ENCODE results near the gene ZCRB1.

The ZCRB1 gene

GRCh38 chr12:42308390-42308789 lies 17.5 kb downstream of the ZCRB1 start:
- H3K36me3 ChIP-seq (ENCODE audit: control insufficient read depth in 2 of 2, insufficient read depth in 1 of 2, low read length in 2 of 2) = peaks cover 6 to 12% of the 10 kb centered on the region in 2 experiments
- POLR2A ChIA-PET = no interaction called here
- H3K4me1 ChIP-seq (ENCODE audit: control insufficient read depth, insufficient read depth, low read length) = no peaks in the 10 kb centered on the region

GRCh38 chr12:42306297-42306696 lies 19.6 kb downstream of the ZCRB1 start:
- no peak overlapping the region for H3K27ac ChIP-seq (ENCODE audit: extremely low read depth, low read depth, low read length)
- POLR2A ChIA-PET = no interaction called here

More at GRCh38 chr12:42308390-42308789, 17.5 kb downstream of the ZCRB1 start:
- CTCF ChIA-PET = interaction anchor here (1.1 kb wide), 1 partner anchor 24 kb away, joined by 4 read pairs; no protein-coding TSS in a partner anchor
- H3K27ac ChIP-seq (ENCODE audit: extremely low read depth, low read depth, low read length) = no peak overlapping the region
- H3K4me3 ChIP-seq (ENCODE audit: low read depth, low read length) = no peak overlapping the region
- no peaks in the 10 kb centered on the region for H3K9me3 ChIP-seq (ENCODE audit: control insufficient read depth, insufficient read depth, low read depth, low read length)
- no peak for TF ChIP-seq ZNF777 (tag by site-specific recombination; IDR thresholded peaks at IDR 0.05; ENCODE audit: borderline replicate concordance)
- no peak for TF ChIP-seq GLI4 (tag by site-specific recombination; IDR thresholded peaks at IDR 0.05)
- TF ChIP-seq, protein P1, sequence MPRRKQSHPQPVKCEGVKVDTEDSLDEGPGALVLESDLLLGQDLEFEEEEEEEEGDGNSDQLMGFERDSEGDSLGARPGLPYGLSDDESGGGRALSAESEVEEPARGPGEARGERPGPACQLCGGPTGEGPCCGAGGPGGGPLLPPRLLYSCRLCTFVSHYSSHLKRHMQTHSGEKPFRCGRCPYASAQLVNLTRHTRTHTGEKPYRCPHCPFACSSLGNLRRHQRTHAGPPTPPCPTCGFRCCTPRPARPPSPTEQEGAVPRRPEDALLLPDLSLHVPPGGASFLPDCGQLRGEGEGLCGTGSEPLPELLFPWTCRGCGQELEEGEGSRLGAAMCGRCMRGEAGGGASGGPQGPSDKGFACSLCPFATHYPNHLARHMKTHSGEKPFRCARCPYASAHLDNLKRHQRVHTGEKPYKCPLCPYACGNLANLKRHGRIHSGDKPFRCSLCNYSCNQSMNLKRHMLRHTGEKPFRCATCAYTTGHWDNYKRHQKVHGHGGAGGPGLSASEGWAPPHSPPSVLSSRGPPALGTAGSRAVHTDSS (tag by site-specific recombination; IDR thresholded peaks at IDR 0.05) = no peak
- TF ChIP-seq, protein P2, sequence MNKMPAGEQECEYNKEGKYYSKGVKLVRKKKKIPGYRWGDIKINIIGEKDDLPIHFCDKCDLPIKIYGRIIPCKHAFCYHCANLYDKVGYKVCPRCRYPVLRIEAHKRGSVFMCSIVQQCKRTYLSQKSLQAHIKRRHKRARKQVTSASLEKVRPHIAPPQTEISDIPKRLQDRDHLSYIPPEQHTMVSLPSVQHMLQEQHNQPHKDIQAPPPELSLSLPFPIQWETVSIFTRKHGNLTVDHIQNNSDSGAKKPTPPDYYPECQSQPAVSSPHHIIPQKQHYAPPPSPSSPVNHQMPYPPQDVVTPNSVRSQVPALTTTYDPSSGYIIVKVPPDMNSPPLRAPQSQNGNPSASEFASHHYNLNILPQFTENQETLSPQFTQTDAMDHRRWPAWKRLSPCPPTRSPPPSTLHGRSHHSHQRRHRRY (tag by site-specific recombination; IDR thresholded peaks at IDR 0.05) = no peak
- TF ChIP-seq ZNF629 (tag by site-specific recombination; IDR thresholded peaks at IDR 0.05) = no peak
- no peak for TF ChIP-seq ZBTB6 (tag by site-specific recombination; IDR thresholded peaks at IDR 0.05)
- TF ChIP-seq FEZF1 (tag by site-specific recombination; IDR thresholded peaks at IDR 0.05) = no peak
- no peak for TF ChIP-seq MZF1 (tag by site-specific recombination; IDR thresholded peaks at IDR 0.05; ENCODE audit: borderline replicate concordance)

More at GRCh38 chr12:42306297-42306696, 19.6 kb downstream of the ZCRB1 start:
- Histone ChIP-seq H3K4me3 (ENCODE audit: low read depth, low read length) (no peak overlapping the region), H3K4me1 (ENCODE audit: control insufficient read depth, insufficient read depth, low read length) (no peaks in the 10 kb centered on the region), H3K36me3 (ENCODE audit: control insufficient read depth in 2 of 2, insufficient read depth in 1 of 2, low read length in 2 of 2) (no peaks in the 10 kb centered on the region; a peak in 1 of 3 replicates), H3K9me3 (ENCODE audit: control insufficient read depth, insufficient read depth, low read depth, low read length) (no peaks in the 10 kb centered on the region)
- CTCF ChIA-PET = no interaction called here
- no peak for TF ChIP-seq ZNF664 (tag by site-specific recombination; IDR thresholded peaks at IDR 0.05)
- TF ChIP-seq KLF10 (tag by site-specific recombination; IDR thresholded peaks at IDR 0.05) = no peak
- no peak for TF ChIP-seq HOXD13 (CRISPR knock-in tag; IDR thresholded peaks at IDR 0.05; ENCODE audit: borderline replicate concordance)
- TF ChIP-seq ZNF324 (tag by site-specific recombination; IDR thresholded peaks at IDR 0.05) = no peak
- TF ChIP-seq ZNF530 (tag by site-specific recombination; IDR thresholded peaks at IDR 0.05; ENCODE audit: low read depth) = no peak
- no peak for TF ChIP-seq EGR2 (tag by site-specific recombination; IDR thresholded peaks at IDR 0.05; ENCODE audit: low read depth)
- TF ChIP-seq ZNF701 (tag by site-specific recombination; IDR thresholded peaks at IDR 0.05) = no peak
- no peak for TF ChIP-seq MZF1 (tag by site-specific recombination; IDR thresholded peaks at IDR 0.05; ENCODE audit: borderline replicate concordance)
- no peak for TF ChIP-seq ZNF169 (tag by site-specific recombination; IDR thresholded peaks at IDR 0.05)
- TF ChIP-seq ZNF830 (tag by site-specific recombination; IDR thresholded peaks at IDR 0.05; ENCODE audit: low read depth) = no peak
- no peak for TF ChIP-seq KLF17 (tag by site-specific recombination; IDR thresholded peaks at IDR 0.05)
- no peak for TF ChIP-seq ZSCAN18 (tag by site-specific recombination; IDR thresholded peaks at IDR 0.05)
- TF ChIP-seq ZNF146 (tag by site-specific recombination; IDR thresholded peaks at IDR 0.05) = no peak
